ENCODE data around the gene CCDC73.

The CCDC73 gene

DNA sequence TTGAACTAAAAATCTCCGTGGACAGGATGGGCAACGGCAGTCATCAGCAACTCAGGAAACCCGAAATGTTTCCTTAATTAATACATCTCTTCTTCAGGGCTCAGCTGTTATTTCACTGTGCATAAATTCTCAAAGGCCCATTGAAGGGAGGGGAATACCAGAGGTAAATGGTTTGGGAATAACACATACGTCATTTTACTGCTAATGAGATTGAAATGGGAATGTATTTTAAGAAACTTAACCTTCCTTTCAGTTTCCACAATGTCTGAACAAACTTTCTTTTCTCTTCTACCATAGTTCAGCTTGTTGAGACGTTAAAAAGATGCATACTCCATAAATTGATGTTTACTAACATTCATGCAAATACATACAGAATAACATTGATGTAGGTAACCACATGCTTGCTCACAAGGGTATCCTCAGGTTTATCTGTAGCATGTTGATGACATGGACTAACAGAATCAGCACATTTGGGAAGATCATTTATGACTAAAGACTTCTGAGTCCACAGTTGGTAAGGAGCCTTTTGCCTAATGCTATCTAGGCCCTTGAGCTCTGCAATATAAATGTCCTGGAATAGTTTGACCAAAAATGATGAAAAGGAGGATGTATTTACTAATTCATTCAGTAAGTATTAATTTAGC, 27.6 kb upstream of the CCDC73 start:
- Histone ChIP-seq H3K4me3 (replicated peaks; ENCODE audit: insufficient read depth, low read length) (no peak overlapping the region), H3K27me3 (ENCODE audit: insufficient read depth, poor library complexity, severe bottlenecking) (no peaks in the 10 kb centered on the region), H3K27ac (replicated peaks) (no peak overlapping the region)
- DNase-seq (ENCODE audit: low read depth in 1 of 2, low spot score in 1 of 2) = no peak
- TF ChIP-seq, protein P1, sequence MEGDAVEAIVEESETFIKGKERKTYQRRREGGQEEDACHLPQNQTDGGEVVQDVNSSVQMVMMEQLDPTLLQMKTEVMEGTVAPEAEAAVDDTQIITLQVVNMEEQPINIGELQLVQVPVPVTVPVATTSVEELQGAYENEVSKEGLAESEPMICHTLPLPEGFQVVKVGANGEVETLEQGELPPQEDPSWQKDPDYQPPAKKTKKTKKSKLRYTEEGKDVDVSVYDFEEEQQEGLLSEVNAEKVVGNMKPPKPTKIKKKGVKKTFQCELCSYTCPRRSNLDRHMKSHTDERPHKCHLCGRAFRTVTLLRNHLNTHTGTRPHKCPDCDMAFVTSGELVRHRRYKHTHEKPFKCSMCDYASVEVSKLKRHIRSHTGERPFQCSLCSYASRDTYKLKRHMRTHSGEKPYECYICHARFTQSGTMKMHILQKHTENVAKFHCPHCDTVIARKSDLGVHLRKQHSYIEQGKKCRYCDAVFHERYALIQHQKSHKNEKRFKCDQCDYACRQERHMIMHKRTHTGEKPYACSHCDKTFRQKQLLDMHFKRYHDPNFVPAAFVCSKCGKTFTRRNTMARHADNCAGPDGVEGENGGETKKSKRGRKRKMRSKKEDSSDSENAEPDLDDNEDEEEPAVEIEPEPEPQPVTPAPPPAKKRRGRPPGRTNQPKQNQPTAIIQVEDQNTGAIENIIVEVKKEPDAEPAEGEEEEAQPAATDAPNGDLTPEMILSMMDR (IDR thresholded peaks at IDR 0.05; ENCODE audit: insufficient read depth, low read length) = no peak
- TF ChIP-seq SPI1 (IDR thresholded peaks at IDR 0.05; ENCODE audit: borderline replicate concordance, low read depth) (no peak), GABPA (IDR thresholded peaks at IDR 0.05; ENCODE audit: low read depth) (no peak), POLR2AphosphoS5 (IDR thresholded peaks at IDR 0.05; ENCODE audit: low read depth) (no peak)
- TF ChIP-seq, protein P2, sequence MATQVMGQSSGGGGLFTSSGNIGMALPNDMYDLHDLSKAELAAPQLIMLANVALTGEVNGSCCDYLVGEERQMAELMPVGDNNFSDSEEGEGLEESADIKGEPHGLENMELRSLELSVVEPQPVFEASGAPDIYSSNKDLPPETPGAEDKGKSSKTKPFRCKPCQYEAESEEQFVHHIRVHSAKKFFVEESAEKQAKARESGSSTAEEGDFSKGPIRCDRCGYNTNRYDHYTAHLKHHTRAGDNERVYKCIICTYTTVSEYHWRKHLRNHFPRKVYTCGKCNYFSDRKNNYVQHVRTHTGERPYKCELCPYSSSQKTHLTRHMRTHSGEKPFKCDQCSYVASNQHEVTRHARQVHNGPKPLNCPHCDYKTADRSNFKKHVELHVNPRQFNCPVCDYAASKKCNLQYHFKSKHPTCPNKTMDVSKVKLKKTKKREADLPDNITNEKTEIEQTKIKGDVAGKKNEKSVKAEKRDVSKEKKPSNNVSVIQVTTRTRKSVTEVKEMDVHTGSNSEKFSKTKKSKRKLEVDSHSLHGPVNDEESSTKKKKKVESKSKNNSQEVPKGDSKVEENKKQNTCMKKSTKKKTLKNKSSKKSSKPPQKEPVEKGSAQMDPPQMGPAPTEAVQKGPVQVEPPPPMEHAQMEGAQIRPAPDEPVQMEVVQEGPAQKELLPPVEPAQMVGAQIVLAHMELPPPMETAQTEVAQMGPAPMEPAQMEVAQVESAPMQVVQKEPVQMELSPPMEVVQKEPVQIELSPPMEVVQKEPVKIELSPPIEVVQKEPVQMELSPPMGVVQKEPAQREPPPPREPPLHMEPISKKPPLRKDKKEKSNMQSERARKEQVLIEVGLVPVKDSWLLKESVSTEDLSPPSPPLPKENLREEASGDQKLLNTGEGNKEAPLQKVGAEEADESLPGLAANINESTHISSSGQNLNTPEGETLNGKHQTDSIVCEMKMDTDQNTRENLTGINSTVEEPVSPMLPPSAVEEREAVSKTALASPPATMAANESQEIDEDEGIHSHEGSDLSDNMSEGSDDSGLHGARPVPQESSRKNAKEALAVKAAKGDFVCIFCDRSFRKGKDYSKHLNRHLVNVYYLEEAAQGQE (IDR thresholded peaks at IDR 0.05; ENCODE audit: insufficient replicate concordance, low read depth) = no peak

DNA sequence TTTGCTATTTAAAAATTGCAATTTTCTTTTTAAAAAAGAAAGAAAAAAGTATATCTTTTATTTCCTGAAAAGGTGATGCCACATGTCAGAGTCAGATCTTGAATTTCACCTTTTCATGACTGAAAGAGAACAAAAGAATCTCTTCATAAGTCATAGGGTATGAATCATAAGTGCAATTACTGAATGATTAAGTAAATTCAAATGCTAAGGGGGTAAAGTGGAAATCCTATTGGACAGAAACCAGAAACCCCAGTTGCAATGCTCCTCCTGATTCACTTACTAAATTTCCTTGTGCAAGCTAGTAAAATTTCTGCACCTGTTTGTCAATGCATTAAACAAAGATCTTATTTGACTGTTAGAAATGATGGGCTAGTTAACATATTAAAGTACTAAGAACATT, 27.1 kb upstream of the CCDC73 start:
- no peak overlapping the region for H3K4me3 ChIP-seq (replicated peaks; ENCODE audit: insufficient read depth, low read length)
- TF ChIP-seq, protein P2 (IDR thresholded peaks at IDR 0.05; ENCODE audit: insufficient replicate concordance, low read depth) = no peak
- TF ChIP-seq GABPA (IDR thresholded peaks at IDR 0.05; ENCODE audit: low read depth) (no peak), SPI1 (IDR thresholded peaks at IDR 0.05; ENCODE audit: borderline replicate concordance, low read depth) (no peak)
- no peak overlapping the region for H3K27ac ChIP-seq (replicated peaks)
- no peaks in the 10 kb centered on the region for H3K27me3 ChIP-seq (ENCODE audit: insufficient read depth, poor library complexity, severe bottlenecking)
- no peak for DNase-seq (ENCODE audit: low read depth in 1 of 2, low spot score in 1 of 2)

- DNase-seq (ENCODE audit: low read depth in 1 of 2, low spot score in 1 of 2) = no peak
- Histone ChIP-seq H3K4me3 (replicated peaks; ENCODE audit: insufficient read depth, low read length) (no peak overlapping the region), H3K27me3 (ENCODE audit: insufficient read depth, poor library complexity, severe bottlenecking) (no peaks in the 10 kb centered on the region), H3K27ac (replicated peaks) (no peak overlapping the region)
- TF ChIP-seq, protein P1 (IDR thresholded peaks at IDR 0.05; ENCODE audit: insufficient read depth, low read length) = no peak
- TF ChIP-seq POLR2AphosphoS5 (IDR thresholded peaks at IDR 0.05; ENCODE audit: low read depth) (no peak), SPI1 (IDR thresholded peaks at IDR 0.05; ENCODE audit: borderline replicate concordance, low read depth) (no peak), GABPA (IDR thresholded peaks at IDR 0.05; ENCODE audit: low read depth) (no peak)
- TF ChIP-seq, protein P2 (IDR thresholded peaks at IDR 0.05; ENCODE audit: insufficient replicate concordance, low read depth) = no peak
Measured at GRCh38 chr11:32820497-32820896, 26.0 kb upstream of the CCDC73 start.
